HG03520 (cell line): ENCODE data around the gene PKNOX2.

ENCODE experiments used
- ATAC-seq: cut with Tn5 transposase; IDR thresholded peaks from one replicate; pipeline ENCODE4 v1.9.1; 2021; ENCODE audit warnings: mild to moderate bottlenecking, moderate library complexity; ENCODE audit not compliant: unreplicated experiment

PKNOX2 gene

DNA sequence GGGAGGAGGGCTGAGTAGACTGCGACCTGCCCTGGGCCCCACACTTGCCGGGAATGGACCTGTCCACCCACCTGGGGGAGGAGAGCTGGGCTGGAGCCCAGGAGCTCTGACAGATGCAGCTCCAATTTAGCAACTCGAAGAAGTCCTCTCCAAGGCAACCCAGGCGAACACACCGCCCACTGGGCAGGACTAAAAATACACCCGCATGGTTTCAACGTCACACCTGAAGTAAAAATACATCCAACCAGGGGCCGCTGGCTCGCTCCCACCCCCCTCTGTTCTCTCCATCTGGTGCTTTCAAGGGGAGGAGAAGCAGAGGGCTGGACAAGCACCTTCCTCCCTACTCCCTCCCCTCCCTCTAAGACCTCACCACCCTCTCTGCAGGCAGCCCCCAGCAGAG, 211.6 kb downstream of the PKNOX2 start:
- no peak for ATAC-seq

DNA sequence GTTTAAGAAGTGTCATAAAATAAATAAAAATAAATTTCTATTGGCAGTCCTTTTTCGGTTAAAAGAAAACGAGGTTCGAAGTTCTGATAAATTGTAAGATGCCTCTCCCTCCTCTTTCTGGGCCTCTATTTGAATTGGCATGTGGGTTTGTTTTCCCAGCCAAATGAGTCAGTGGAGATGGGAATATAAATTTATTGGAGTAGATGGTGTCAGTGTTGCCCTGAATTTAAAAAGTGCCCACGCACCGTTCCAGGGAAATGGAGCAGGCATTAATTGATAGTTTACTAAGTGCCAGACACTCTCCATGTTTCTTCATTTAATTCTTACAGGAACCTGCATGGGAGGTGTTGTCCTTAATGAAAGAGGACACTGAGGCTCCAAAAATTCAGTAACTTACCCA, 212.3 kb downstream of the PKNOX2 start:
- ATAC-seq, result no peak

- no peak for ATAC-seq
These were observed 213.5 kb downstream of the PKNOX2 start for GRCh38 chr11:125378083-125378482.

GRCh38 chr11:125378571-125378970, 214.0 kb downstream of the PKNOX2 start:
- no peak for ATAC-seq

- no peak for ATAC-seq
These were observed 215.0 kb downstream of the PKNOX2 start for GRCh38 chr11:125379565-125379964.

GRCh38 chr11:125379981-125380380, 215.4 kb downstream of the PKNOX2 start:
- ATAC-seq, result no peak

DNA sequence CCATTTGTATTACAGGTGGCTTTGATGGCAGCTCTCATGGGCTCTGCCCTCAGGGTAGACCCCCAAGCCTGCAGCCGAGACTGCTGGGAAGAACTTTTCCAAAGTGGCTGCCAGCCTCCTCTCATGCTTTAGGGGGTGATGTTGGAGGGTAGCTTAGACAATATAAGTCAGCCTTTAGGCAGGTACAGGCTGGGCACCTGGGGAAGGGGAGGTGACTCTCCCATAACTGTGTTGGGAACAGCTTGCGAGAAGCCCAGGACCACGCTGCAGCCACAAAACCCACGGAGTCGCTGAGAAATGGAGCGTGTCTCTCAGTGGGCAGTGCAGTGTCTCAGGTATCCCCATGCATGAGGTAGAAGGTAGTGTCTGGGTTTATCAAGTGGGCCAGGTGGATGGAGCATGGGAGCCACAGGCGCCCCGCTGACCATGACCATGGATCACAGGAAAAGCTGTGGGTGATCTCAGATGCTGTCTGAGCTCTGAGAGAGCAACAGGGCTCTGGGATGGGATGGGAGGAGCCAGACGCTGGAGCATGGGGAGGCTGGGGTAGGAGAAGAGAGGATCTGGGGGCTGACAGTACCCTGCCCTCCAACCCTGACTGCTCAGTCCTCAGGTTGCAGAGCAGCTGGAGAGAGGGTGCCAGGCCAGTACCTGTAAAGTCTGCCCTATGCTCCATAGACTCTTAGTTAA, 216.3 kb downstream of the PKNOX2 start:
- ATAC-seq, result no peak

GRCh38 chr11:125381499-125382044, 217.0 kb downstream of the PKNOX2 start:
- no peak for ATAC-seq

GRCh38 chr11:125382314-125382791, 217.8 kb downstream of the PKNOX2 start:
- no peak for ATAC-seq

GRCh38 chr11:125382822-125383221, 218.3 kb downstream of the PKNOX2 start:
- ATAC-seq, result no peak

DNA sequence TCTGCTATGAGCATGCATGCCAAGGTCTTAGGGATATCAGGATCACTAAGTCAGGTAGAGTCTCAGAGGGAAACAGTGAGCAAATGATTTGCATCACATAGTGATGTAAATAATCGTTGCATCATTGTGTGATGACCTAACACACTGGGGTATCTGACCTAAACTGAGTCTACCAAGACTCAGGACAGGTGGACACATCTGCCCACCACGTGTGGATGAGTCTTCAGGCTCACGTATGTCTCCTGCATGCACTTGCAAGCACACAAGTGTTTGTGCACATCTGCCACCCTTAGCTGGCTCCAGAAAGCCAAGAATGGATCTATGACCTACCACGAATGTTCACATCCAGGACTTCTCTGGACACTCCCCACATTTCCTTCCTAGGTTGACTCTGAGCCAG, 220.3 kb downstream of the PKNOX2 start:
- no peak for ATAC-seq

DNA sequence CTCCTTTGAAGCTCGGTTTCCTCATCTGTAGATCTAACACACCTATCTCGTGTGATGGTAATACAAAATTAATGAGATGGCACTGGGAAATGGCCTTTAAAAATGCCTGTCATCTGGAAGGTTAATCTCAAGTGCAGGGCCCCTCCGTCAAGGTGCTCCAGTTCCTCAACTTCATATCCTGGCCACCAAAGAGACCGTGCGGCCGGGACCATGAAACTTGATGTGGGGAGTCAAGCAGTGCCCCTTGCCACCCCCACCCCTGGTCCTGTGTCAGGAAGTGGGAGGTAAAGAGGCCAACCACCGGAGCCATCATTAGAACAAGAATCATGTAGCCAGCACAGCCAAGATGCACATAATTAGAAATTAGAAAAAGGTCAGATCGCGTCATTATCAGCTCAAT, 223.3 kb downstream of the PKNOX2 start:
- ATAC-seq, result no peak

GRCh38 chr11:125388611-125389010, 224.1 kb downstream of the PKNOX2 start:
- ATAC-seq, result no peak

DNA sequence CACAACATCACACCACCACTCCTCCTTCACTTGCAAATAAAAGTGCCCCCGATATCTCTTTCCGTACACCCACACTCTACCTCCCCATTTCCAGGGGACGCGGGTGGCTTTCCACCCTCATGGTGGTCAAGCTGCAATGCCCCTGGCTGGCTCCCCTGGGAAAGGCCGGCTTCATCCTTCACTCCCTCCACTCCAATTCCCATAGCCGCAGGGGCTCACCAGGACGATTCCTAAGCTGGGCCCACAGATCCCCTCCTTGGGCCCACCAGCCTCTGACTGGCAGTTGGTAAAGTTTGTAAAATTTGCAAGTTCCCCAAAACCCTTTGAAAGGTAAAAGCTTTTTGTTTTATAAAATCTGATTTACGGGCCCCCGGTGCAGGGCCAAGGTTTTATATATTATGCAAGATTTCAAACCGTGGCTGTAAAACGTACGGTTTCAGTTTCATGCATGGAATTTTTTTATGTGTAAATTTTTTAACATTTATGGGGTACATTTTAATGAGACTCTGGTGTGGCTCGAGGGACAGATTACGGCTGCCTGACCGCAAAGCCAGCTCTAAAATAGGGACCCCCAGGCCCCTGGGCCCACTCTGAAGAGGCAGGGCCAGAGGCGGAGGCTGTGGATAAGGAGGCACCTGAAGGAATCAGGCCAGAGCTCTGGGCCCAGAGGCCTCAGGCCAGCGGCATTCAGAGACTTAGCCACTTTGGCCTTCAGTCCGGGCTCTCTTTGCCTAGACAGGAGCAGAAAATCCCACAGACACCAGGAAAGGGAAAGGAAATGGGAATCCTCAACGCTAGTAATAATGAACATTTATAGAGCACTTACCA, 225.0 kb downstream of the PKNOX2 start:
- no peak for ATAC-seq

DNA sequence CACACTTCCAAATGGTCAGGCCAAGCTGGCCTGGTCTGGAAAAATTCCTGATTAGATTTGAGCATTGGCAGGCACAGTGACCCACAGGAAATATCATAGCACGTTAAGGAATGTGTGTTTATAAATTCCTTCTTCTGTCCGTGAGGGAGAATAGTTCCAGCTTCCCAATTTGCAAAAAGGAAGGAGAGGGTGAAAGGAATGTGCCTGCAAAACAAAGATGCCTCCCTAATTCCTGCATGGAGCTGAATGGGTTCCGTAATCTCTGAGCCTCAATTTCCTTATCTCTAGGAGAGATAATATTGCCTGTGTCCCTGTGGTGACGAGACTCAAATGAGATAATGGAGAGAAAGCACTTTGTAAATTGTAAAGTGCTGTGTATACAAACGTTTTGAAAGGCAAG, 226.4 kb downstream of the PKNOX2 start:
- no peak for ATAC-seq

DNA sequence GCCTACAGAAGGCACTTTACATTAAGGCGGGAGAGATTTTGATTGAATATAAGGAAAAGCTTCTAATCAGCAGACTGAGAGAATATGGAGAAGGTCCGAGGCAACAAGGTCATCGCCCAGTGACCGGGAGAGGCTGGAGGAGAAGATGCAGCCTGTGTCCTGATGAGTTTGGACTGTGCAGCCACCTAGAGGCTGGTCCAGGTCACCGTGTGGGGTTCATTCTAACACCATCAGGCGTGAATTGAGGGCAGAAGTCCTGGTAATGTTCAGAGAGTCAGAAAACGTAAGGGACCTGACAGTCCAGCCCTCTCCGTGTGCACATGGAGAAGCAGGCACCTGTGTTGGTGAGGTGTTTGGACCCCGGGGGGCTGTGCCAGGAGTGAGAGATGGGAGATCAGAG, 228.8 kb downstream of the PKNOX2 start:
- no peak for ATAC-seq

GRCh38 chr11:125394296-125394695, 229.7 kb downstream of the PKNOX2 start:
- no peak for ATAC-seq

GRCh38 chr11:125397421-125397820, 232.9 kb downstream of the PKNOX2 start:
- no peak for ATAC-seq

- no peak for ATAC-seq
These were observed 233.9 kb downstream of the PKNOX2 start for GRCh38 chr11:125398475-125398874.

DNA sequence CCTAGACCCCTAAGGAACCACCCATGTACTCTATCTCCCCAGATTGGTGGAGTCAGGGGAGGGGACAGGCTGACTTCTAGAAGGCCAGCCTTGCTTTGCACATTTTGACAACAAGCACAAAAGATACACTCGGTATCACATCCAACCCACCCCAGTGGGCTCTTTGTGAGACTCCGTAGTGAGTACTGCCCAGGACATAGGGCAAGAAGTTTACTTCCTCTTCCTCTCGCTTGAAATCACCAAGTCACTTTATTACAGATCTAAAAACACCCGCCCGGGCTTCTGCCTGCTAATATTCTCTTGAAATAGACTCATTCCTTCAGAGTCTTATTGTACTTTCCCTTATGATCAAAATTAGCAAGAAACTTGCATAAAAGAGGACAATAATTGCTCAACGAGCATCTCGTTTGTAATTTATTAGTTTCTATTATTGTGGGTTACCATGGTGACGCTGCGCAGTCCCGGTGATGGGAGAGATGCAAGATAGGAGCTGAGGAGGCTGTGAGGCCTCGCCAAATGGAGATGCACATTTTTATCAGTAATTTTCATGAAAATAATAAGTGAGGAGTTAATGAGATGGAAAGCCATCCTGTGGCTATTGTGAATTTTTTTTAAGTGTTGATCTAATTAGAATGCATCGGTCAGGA, 234.6 kb downstream of the PKNOX2 start:
- no peak for ATAC-seq

- ATAC-seq, result no peak
These were observed 235.4 kb downstream of the PKNOX2 start for GRCh38 chr11:125399945-125400344.
